Tibial artery (tissue), 4 donors: ENCODE results near the gene TRIM33.

Experiments
- DNase-seq, 2 donors: peaks; one replicate each; pipeline ENCODE4 v3.0.0-alpha.2; 2019
- H3K27ac ChIP-seq, 2 donors: fragments of 200-600 bp; sonication (generic) in 1 of 2; 1 replicate in 1 of 2; 2 replicates in 1 of 2; pipeline ENCODE4 v1.5.1; 2018 to 2019; ENCODE audit warnings: mild to moderate bottlenecking in 1 of 2
- H3K27me3 ChIP-seq, 2 donors: fragments of 200-600 bp; sonication (generic) in 1 of 2; one replicate each; pipeline versions ENCODE4 v1.5.1 to v1.6.0; 2016 to 2019
- H3K36me3 ChIP-seq, 3 donors: fragments of 200-600 bp; sonication (generic) in 2 of 3; one replicate each; pipeline ENCODE4 v1.5.1; 2016 to 2019; ENCODE audit warnings: mild to moderate bottlenecking in 2 of 3
- H3K4me1 ChIP-seq, 4 donors: fragments of 200-600 bp; sonication (generic) in 2 of 4; 1 replicate in 3 of 4; 2 replicates in 1 of 4; pipeline ENCODE4 v1.5.1; 2016 to 2019
- H3K4me3 ChIP-seq, 2 donors: fragments of 200-600 bp; sonication (generic) in 1 of 2; 1 replicate in 1 of 2; 2 replicates in 1 of 2; pipeline ENCODE4 v1.5.1; 2018 to 2019; ENCODE audit warnings: mild to moderate bottlenecking in 2 of 2
- H3K9me3 ChIP-seq, 3 donors: fragments of 200-600 bp; sonication (generic) in 1 of 3; one replicate each; pipeline ENCODE4 v1.5.1; 2016 to 2019
- intact Hi-C: fragments of 100-400 bp; cut with DNase I; formaldehyde crosslinking; loops from one replicate; pipeline ENCODE4 v1.15.0; 2023; ENCODE audit warnings: low total_unique reads
- TF ChIP-seq, protein P1 (sequence below), 2 experiments: fragments of 200-600 bp in 1 of 2; fragments of 450-650 bp in 1 of 2; IDR thresholded peaks; one replicate each; pipeline ENCODE4 v1.5.1; 2017 to 2019; ENCODE audit warnings: antibody characterized with exemption in 2 of 2, mild to moderate bottlenecking in 1 of 2, moderate library complexity in 1 of 2

TRIM33 gene

DNA sequence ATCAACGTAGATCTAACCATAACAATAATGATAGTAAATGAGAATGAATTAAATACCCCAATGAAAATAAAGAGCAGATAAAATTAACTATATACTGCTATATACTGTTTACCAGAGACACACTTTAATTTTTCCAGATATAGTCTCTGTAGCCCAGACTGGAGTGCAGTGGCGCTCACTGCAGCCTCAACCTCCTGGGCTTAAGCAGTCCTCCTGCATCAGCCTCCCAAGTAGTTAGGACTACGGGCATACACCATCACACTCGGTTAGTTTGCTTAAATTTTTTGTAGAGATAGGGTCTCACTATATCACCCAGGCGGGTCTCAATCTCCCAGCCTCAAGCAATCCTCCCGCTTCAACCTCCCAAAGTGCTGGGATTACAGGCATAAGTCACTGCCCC lies 37.2 kb downstream of the TRIM33 start:
- no peak for DNase-seq
- Histone ChIP-seq H3K4me1 (peaks cover 0 to 34% (median 5%) of the 10 kb centered on the region in 4 donors), H3K9me3 (peaks cover 0 to 2% (median 0%) of the 10 kb centered on the region in 3 donors), H3K4me3 (no peak overlapping the region), H3K36me3 (no peaks in the 10 kb centered on the region), H3K27me3 (no peaks in the 10 kb centered on the region), H3K27ac (no peak overlapping the region)
- intact Hi-C loops = no loop called here
- TF ChIP-seq, protein P1, sequence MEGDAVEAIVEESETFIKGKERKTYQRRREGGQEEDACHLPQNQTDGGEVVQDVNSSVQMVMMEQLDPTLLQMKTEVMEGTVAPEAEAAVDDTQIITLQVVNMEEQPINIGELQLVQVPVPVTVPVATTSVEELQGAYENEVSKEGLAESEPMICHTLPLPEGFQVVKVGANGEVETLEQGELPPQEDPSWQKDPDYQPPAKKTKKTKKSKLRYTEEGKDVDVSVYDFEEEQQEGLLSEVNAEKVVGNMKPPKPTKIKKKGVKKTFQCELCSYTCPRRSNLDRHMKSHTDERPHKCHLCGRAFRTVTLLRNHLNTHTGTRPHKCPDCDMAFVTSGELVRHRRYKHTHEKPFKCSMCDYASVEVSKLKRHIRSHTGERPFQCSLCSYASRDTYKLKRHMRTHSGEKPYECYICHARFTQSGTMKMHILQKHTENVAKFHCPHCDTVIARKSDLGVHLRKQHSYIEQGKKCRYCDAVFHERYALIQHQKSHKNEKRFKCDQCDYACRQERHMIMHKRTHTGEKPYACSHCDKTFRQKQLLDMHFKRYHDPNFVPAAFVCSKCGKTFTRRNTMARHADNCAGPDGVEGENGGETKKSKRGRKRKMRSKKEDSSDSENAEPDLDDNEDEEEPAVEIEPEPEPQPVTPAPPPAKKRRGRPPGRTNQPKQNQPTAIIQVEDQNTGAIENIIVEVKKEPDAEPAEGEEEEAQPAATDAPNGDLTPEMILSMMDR (IDR thresholded peaks at IDR 0.05) = no peak

DNA sequence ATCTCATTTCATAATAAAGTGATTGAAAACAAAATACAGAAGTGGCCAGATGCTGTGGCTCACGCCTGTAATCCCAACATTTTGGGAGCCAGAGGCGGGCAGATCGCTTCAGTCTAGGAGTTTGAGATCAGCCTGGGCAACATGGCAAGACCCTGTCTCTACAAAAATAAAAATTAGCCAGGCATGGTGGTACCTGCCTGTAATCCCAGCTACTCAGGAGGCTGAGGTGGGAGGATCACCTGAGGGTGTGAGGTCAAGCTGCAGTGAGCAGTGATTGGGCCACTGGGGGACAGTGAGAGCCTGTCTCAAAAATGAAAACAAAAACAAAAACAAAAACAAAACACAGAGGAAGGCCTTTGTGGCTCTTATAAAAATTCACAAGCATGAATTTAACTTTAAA lies 38.6 kb downstream of the TRIM33 start:
- H3K36me3 ChIP-seq = no peaks in the 10 kb centered on the region
- H3K27ac ChIP-seq = no peak overlapping the region
- TF ChIP-seq, protein P1 (IDR thresholded peaks at IDR 0.05) = no peak
- peaks cover 0 to 42% (median 16%) of the 10 kb centered on the region in 4 donors for H3K4me1 ChIP-seq
- no peaks in the 10 kb centered on the region for H3K9me3 ChIP-seq
- no peak overlapping the region for H3K4me3 ChIP-seq
- intact Hi-C loops = no loop called here
- no peak for DNase-seq
- no peaks in the 10 kb centered on the region for H3K27me3 ChIP-seq

DNA sequence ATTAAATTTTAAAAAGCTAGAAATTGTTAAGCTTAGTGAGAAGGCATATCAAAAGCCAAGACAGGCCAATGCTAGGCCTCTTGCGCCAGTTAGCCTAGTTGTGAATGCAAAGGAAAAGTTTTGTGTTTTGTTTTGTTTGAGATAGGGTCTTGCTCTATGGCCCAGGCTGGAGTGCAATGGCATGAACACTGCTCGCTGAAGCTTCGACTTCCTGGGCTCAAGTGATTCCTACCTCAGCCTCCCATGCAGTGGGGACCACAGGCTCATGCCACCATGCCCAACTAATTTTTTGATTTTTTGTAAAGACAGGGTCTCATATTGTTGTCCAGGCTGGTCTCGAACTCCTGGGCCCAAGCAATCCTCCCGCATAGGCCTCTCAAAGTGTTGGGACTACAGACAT lies 40.3 kb downstream of the TRIM33 start:
- TF ChIP-seq, protein P1 (IDR thresholded peaks at IDR 0.05) = no peak
- Histone ChIP-seq H3K4me3 (no peak overlapping the region), H3K4me1 (peaks cover 0 to 36% (median 16%) of the 10 kb centered on the region in 4 donors), H3K36me3 (no peaks in the 10 kb centered on the region), H3K27ac (no peak overlapping the region), H3K27me3 (no peaks in the 10 kb centered on the region), H3K9me3 (no peaks in the 10 kb centered on the region)
- DNase-seq = no peak
- intact Hi-C loops = no loop called here

DNA sequence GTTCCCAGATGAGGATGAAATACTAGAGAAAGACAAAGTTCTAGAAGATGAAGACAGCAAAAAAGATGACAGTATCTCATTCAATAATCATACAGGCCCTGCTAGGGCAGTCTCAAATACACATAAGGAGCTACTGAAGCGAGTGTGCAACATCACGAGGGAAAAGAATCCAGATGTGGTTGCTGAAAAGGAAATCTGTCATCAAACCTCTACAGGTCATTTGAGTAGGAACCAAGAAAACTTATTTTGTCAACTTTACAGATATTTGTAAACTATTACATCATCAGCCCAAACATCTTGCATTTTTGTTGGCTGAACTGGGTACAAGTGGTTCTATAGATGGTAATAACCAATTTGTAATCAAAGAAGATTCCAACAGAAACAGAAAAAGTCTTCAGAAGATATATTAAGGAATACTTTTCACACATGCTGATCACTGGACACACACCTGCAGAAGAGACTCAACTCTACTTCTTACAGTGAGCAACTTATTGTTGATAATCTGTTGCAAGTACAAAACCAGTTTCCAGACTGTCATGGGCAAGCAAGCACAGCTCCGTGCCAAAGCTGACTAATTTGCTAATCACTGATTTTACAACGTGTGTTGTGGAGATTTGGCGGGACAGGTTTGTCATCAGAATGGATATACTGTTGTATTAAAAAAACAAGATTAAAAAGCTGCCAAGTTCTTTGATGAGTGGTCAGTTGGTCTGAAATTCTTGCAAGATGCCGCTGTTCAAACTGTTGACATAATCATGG lies 42.1 kb downstream of the TRIM33 start:
- TF ChIP-seq, protein P1 (IDR thresholded peaks at IDR 0.05) = no peak
- H3K36me3 ChIP-seq = no peaks in the 10 kb centered on the region
- H3K27me3 ChIP-seq = no peaks in the 10 kb centered on the region
- no peak overlapping the region for H3K4me3 ChIP-seq
- peaks cover 0 to 29% (median 14%) of the 10 kb centered on the region in 4 donors for H3K4me1 ChIP-seq
- H3K9me3 ChIP-seq = no peaks in the 10 kb centered on the region
- no peak for DNase-seq
- H3K27ac ChIP-seq = no peak overlapping the region
- intact Hi-C loops = no loop called here

DNA sequence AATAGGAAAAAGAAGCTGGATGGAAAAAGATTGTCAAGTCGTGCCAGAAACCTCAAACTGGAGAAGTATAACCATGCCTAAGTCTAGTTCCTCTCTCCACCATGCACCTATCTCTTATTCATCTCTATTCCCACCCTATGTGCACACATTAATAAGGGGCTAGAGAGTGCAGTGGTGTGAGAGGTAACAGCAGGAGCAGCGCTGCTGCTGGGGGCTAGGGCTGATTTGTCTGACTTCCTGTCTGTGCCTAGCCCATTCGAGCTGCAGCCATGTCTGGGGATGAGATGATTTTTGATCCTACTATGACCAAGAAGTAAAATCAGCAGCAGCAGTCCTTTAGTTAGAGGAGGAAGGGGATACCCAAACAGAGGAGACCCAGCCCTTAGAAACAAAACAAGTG lies 43.0 kb downstream of the TRIM33 start:
- H3K9me3 ChIP-seq = no peaks in the 10 kb centered on the region
- H3K4me1 ChIP-seq = peaks cover 0 to 29% (median 14%) of the 10 kb centered on the region in 4 donors
- intact Hi-C loops = no loop called here
- no peaks in the 10 kb centered on the region for H3K36me3 ChIP-seq
- H3K27me3 ChIP-seq = no peaks in the 10 kb centered on the region
- H3K4me3 ChIP-seq = no peak overlapping the region
- no peak overlapping the region for H3K27ac ChIP-seq
- TF ChIP-seq, protein P1 (IDR thresholded peaks at IDR 0.05) = no peak
- no peak for DNase-seq
